ENCODE results near the gene DMD.

The DMD gene

GRCh38 chrX:31186693-31187338, 2024.5 kb downstream of the DMD start:
- no peaks in the 10 kb centered on the region for H3K4me1 Mint-ChIP-seq
- H3K4me3 Mint-ChIP-seq: no peak overlapping the region
- TF ChIP-seq CTCF (IDR thresholded peaks at IDR 0.05; ENCODE audit: unreplicated experiment in 3 of 3): no peak
- peaks cover 10% of the 10 kb centered on the region for H3K9me3 Mint-ChIP-seq
- no peak overlapping the region for H3K27ac Mint-ChIP-seq
- H3K27me3 Mint-ChIP-seq (ENCODE audit: low read depth): no peaks in the 10 kb centered on the region
- H3K36me3 Mint-ChIP-seq (ENCODE audit: low read depth): peaks cover 9% of the 10 kb centered on the region

- Mint-ChIP-seq H3K4me1 (no peaks in the 10 kb centered on the region), H3K27me3 (ENCODE audit: low read depth) (no peaks in the 10 kb centered on the region), H3K27ac (no peak overlapping the region), H3K36me3 (ENCODE audit: low read depth) (peaks cover 4% of the 10 kb centered on the region), H3K4me3 (no peak overlapping the region), H3K9me3 (peaks cover 7% of the 10 kb centered on the region)
- TF ChIP-seq CTCF (IDR thresholded peaks at IDR 0.05; ENCODE audit: unreplicated experiment in 3 of 3): no peak
Measured at GRCh38 chrX:31185884-31186283, 2025.5 kb downstream of the DMD start.

GRCh38 chrX:31181377-31182000, 2029.9 kb downstream of the DMD start:
- Mint-ChIP-seq H3K36me3 (ENCODE audit: low read depth) (peaks cover 21% of the 10 kb centered on the region), H3K4me3 (no peak overlapping the region), H3K4me1 (no peaks in the 10 kb centered on the region), H3K27me3 (ENCODE audit: low read depth) (no peaks in the 10 kb centered on the region), H3K27ac (no peak overlapping the region), H3K9me3 (peaks cover 4% of the 10 kb centered on the region)
- no peak for TF ChIP-seq CTCF (IDR thresholded peaks at IDR 0.05; ENCODE audit: unreplicated experiment in 3 of 3)

- Mint-ChIP-seq H3K27me3 (ENCODE audit: low read depth) (no peaks in the 10 kb centered on the region), H3K9me3 (no peaks in the 10 kb centered on the region), H3K27ac (no peak overlapping the region), H3K4me3 (no peak overlapping the region), H3K4me1 (no peaks in the 10 kb centered on the region), H3K36me3 (ENCODE audit: low read depth) (peaks cover 17% of the 10 kb centered on the region)
- no peak for TF ChIP-seq CTCF (IDR thresholded peaks at IDR 0.05; ENCODE audit: unreplicated experiment in 3 of 3)
Measured at GRCh38 chrX:31179203-31179602, 2032.1 kb downstream of the DMD start.

- no peaks in the 10 kb centered on the region for H3K9me3 Mint-ChIP-seq
- H3K36me3 Mint-ChIP-seq (ENCODE audit: low read depth): peaks cover 17% of the 10 kb centered on the region
- H3K27ac Mint-ChIP-seq: no peak overlapping the region
- no peaks in the 10 kb centered on the region for H3K4me1 Mint-ChIP-seq
- no peak overlapping the region for H3K4me3 Mint-ChIP-seq
- no peak for TF ChIP-seq CTCF (IDR thresholded peaks at IDR 0.05; ENCODE audit: unreplicated experiment in 3 of 3)
- H3K27me3 Mint-ChIP-seq (ENCODE audit: low read depth): no peaks in the 10 kb centered on the region
Measured at GRCh38 chrX:31178769-31179125, 2032.6 kb downstream of the DMD start.
